HTR-8/SVneo (cell line): ENCODE results near the gene SMYD3.
"Not testable (repeated sequence)": the region's sequence is repeated elsewhere in the genome, so short reads cannot be mapped to it uniquely, and the experiment has no call there.

Experiments
- DNase-seq: peaks from one replicate; pipeline ENCODE4 v3.0.0; 2011; ENCODE audit warnings: low spot score, mixed read lengths; ENCODE audit not compliant: insufficient read length
- FAIRE-seq: peaks from 2 replicates; lab custom pipeline; 2011; peaks lifted over from hg19 to GRCh38; lab: Jason Lieb, UNC

SMYD3 gene

DNA sequence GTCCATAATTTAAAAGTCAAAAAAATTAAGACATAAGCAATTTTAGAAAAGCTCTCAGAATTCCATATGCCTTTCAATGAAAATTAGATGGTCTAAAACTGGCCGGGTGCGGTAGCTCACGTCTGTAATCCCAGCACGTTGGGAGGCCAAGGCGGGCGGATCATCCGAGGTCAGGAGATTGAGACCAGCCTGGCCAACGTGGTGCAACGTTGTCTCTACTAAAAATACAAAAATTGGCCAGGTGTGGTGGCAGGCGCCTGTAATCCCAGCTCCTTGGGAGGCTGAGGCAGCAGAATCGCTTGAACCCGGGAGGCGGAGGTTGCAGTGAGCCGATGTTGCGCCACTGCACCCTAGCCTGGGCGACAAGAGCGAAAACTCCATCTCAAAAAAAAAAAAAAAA is 183.0 kb downstream of the SMYD3 start:
- not testable (repeated sequence) for FAIRE-seq

DNA sequence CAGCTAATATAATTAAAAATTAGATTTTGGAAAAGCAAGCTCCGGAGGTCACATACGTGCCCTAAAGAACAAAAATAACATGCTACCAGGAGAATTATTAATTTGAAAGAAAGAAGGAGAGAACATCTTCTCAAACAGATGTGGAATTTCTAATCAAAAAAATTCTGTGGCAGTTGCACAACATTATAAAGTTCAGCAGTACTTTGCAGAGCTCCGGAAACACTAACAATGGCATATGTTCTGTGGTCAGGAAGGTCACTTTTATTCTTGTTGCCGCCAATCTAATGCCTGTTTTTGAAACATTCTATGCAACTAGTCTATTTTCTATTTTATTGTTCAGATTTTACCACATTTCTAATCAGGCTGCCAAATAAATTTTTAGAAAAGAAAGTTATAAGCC is 186.8 kb downstream of the SMYD3 start:
- DNase-seq (no peak), FAIRE-seq (no peak)

More for the DNA sequence above, 183.0 kb downstream of the SMYD3 start:
- not testable (repeated sequence) for DNase-seq

- FAIRE-seq = no peak
- DNase-seq = no peak
Measured at GRCh38 chr1:246319083-246319714, 187.9 kb downstream of the SMYD3 start.

GRCh38 chr1:246318622-246319021 is 188.5 kb downstream of the SMYD3 start:
- FAIRE-seq = no peak

GRCh38 chr1:246318036-246318359 is 189.1 kb downstream of the SMYD3 start:
- FAIRE-seq (no peak), DNase-seq (no peak)

More at GRCh38 chr1:246318622-246319021, 188.5 kb downstream of the SMYD3 start:
- no peak for DNase-seq

DNA sequence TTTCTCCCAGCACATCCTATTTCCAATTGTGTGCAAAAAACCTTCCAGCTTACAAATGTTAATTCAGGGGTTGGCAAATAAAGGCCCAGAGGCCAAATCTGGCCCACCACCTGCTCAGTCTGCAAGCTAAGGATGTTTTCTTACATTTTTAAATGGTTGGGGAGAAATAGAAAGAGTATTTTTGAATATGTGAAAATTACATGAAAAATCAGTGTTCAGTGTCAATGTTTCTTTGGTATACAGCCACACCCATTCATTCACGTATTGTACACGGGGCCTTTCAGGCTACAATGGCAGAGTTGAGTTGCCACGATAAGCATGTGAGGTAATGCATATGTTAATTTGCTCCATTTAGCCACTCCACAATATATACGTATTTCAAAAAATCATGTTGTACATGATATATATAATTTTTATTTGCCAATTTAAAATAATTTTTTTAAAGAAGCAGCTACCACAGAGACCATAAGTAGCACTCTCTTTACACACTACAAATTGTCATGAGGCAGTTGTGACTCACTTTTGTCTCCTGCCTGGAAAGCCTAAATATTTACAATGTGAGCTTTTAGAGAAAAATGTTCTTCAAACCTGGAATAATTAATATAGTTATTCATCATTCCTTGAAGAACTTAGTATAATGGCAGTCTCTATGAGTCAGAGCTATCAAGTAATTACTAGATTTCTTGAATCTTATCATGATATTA is 189.6 kb downstream of the SMYD3 start:
- FAIRE-seq (no peak), DNase-seq (no peak)

DNA sequence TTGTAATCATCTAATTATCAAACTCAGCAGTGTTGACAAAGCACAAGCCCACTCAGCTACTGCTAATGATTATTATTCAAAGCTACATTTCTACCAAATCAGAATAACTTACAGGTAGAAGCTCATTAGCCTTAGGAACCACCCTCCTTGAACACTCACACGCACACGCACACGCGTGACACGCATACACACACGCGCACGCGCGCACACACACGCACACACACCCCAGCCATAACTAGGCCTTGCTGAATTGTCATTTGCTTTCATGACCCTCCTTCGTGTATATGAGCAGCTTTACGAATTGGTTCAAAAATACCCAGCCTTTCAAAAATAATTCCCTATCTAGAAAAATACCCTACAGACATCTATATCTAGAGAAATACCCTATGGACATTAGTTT is 195.6 kb downstream of the SMYD3 start:
- no peak for FAIRE-seq
- no peak for DNase-seq

DNA sequence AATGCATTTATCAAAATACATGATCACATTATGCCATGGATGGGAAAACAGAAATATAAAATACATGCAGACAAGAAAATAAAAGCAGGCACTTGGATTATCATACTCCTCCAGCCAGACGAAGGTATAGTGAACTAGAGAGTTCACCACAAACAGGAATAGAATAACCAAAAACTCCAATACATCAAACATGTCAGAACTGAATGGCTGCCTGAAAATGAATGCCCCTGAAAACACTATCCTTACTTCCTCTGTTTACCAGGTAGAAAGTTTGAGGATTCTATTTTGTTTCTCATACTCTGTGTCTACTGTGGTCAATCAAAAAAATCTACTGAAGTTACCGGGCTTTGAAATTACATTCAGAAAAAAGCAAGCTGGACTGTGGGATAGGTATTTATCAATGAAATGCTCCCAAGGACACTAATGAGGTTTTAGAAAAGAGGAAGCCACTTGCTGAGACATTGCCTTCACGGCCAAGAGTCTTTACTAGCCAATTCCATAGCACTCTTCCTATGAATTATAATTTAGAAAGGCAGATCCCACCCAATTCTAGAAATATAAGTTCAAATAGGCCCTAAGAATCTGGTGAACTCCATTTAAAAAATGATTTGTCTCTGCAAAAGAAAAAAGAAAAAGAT is 197.7 kb downstream of the SMYD3 start:
- DNase-seq (no peak), FAIRE-seq (no peak)

DNA sequence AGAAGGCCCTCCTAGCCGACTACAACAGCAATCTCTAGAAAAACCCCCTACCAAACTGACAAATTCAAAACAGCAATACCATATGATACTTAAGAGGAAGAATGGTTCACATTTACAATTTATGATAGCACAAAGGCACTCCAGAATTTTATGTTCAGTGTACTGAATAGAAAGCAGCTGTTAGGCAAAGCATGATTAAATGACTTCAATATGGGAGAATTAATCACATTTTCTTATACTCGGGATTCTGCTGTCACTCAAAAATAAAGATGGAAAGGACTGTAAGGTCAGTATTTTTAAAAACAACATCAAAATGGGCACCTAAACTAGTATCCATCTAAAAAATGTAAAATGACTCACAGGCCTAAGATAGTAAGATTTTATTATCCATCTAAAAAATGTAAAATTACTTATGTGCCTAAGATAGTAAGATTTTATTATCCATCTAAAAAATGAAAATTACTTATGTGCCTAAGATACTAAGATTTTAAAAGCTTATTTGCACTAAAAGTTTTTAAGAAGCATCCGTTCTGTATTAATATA is 198.5 kb downstream of the SMYD3 start:
- FAIRE-seq (no peak), DNase-seq (no peak)

DNA sequence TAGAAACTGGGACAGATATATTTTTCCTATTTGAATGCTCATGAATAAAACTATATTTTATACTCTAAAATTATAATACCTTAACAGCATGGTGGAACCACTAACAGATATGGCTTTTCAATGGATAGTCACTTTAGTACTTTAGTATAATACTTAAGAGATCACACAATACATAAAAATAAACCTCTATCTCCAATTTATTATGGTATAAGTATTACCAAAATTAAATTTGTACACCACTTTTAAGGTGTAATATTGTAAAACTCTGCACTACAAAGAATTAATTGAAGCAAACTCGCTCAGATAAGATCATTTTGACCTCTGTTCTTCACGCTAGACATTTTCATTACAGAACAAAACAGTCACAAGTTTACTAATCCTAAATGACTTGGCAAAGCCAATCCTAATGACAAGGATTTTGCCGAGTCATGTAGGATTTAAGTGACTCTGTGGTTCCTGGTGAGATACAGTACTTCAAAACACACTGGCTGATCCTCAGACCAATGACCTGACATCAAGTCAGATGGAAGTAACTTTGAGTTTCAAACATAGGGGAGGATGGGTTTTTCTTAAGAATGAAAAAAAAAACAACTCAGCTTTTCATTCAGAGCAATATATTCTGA is 200.6 kb downstream of the SMYD3 start:
- DNase-seq (no peak), FAIRE-seq (no peak)

DNA sequence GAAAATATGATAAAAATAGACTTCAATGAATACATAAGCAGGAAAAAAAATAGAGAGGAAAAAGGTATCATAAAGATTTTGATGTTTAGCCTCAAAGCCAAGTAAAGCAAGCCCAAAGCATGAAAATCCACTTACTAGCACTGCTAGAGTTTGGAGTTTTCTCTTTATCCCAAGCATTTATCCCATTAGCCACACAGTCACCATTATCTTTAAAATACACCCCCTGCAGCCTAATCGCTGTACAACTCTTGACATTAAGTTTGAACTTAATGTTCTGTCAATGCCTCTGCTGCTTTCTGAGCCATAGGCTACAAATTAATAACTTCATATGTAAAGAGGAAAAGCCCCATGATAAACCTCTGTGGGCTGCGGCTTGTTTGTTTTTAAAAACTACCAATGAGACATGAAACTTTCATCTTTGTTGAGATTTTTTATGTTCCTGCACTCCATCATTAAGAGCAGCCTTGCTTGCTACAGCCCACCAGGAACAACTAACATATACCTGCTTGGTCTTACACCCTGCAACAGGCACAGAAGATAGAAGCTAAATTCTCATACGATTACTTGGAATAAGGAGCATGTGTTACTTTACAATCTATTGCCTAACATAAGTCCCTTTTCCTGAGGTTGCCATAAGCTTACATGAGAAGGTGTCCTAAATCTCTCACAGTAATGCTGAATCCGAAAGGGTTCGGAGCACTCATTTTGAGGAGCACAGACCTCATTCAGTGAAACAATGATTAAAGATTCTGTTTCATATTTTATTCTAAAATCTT is 202.4 kb downstream of the SMYD3 start:
- FAIRE-seq = no peak
- DNase-seq = no peak

GRCh38 chr1:246302711-246303317 is 204.3 kb downstream of the SMYD3 start:
- no peak for FAIRE-seq
- no peak for DNase-seq

GRCh38 chr1:246302251-246302625 is 204.8 kb downstream of the SMYD3 start:
- FAIRE-seq (no peak), DNase-seq (no peak)

- no peak for DNase-seq
- no peak for FAIRE-seq
Measured at GRCh38 chr1:246301553-246302250, 205.4 kb downstream of the SMYD3 start.

DNA sequence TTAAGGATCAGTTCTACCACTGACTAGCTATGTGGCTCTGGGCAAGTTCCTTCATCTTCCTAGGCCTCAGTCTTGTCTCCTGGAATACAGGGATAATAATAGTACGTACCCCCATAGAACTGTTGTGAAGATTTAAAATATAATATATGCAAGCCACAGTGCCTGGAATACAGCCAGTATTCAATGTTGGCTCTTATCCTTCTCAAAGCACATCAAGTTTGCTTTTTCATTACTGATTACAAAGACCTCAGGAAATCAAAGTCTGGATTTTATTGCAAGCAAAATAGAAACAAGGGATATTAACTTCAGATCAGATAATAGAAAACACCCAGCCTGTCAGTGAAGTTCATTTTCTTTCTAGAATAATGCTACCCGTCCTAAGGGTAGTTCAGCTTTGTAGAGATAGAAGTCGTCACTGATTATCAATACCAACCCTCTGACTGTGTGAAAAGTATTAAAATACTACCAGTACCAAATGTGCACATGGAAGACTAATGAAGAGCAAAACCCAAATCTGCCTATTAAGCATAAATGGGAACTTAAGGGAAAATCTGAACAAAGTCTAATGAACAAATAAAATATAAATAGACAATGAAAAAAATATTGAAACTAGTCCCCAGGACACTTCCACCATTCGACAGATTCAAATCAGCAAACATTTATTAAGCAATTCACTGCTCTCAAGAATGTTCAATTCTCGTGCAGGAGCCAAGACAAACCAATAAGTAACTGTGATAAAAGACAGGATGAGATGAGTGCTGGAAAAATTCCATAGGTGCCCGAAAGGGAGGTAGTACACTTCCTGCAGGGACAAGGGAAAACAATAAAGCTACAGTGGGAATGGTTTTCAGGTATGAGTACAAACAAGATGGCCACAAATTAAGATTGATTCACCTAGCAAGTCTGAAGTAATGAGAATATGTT is 206.2 kb downstream of the SMYD3 start:
- FAIRE-seq (no peak), DNase-seq (no peak)

DNA sequence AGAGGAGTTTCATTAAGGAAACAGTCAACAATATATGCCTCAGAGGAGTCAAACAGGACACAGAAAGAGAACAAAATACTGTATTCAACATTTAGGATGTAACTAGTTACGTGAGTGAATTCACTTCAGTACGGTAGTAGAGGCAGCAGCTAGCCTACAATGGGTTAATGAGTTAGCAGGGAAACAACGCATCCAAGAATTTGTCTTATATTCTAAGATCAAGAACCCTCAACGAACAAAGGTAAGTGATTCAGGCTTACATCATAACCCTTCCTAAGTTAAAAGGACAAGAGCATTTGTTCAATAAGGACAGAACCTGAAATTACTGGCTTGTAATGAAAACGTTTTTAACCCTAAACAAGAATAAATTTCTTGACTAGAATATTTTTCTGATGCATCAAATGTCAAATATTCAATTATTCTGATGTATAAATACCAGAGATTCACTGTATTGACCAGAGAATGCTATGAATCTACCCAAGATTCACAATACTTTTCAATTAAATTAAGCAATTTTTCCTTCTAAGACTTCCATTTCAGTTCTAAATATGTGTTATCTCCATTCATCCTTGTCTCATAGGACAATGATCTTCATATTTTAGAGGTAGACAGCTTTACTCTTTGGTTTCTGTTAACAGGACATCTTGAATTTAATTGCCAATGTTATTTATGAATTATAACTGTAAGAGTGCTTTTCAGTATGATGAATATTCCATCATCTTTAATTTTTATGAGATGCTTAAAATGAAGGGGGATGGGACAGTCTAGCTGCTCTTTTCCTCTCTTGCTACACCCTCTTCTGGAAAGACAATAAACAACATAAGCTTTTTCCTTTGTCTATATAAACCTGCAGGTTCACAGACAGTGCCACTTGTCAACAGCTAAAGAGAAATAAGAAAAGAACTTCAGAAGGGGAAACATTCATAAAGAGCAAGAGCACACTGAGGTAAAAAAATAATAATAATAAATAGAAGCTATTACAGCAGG is 209.5 kb downstream of the SMYD3 start:
- FAIRE-seq = no peak
- no peak for DNase-seq

DNA sequence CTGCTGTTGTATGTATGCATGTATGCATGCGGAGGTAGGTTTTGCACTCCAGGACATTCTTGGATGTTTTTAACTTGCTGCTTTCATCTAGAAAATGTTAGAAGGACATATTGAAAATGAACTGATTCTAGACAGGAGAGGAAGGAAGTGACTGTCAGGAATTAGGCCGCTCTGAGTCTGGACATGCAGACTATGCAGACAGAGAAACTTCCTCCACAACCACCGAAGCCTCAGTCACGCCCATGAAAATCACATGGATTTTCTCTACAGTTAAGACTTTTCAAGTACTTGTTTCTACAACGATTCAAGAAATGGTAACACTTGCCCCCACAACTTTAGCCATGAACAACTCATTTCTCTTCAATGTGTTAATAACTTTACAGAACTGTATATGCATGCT is 211.1 kb downstream of the SMYD3 start:
- no peak for FAIRE-seq

More for the DNA sequence above, 211.1 kb downstream of the SMYD3 start:
- no peak for DNase-seq
